HG03095 (cell line): ENCODE measurements around the gene MAD1L1.
"Not testable (repeated sequence)": the region's sequence is repeated elsewhere in the genome, so short reads cannot be mapped to it uniquely, and the experiment has no call there.

Experiments
- ATAC-seq: cut with Tn5 transposase; IDR thresholded peaks from one replicate; pipeline ENCODE4 v1.9.1; 2021; ENCODE audit warnings: moderate library complexity; ENCODE audit not compliant: unreplicated experiment

The MAD1L1 gene

GRCh38 chr7:2071133-2071832, 161.5 kb downstream of the MAD1L1 start:
- no peak for ATAC-seq

- ATAC-seq, result no peak
Measured at GRCh38 chr7:2070151-2070763, 162.5 kb downstream of the MAD1L1 start.

- no peak for ATAC-seq
Measured at GRCh38 chr7:2069472-2069860, 163.3 kb downstream of the MAD1L1 start.

- no peak for ATAC-seq
Measured at GRCh38 chr7:2068693-2069471, 163.9 kb downstream of the MAD1L1 start.

- no peak for ATAC-seq
Measured at GRCh38 chr7:2066251-2066919, 166.4 kb downstream of the MAD1L1 start.

GRCh38 chr7:2065528-2065927, 167.2 kb downstream of the MAD1L1 start:
- ATAC-seq, result no peak

GRCh38 chr7:2063563-2064260, 169.0 kb downstream of the MAD1L1 start:
- ATAC-seq, result no peak

- ATAC-seq, result no peak
Measured at GRCh38 chr7:2062648-2063047, 170.1 kb downstream of the MAD1L1 start.

- no peak for ATAC-seq
Measured at GRCh38 chr7:2060701-2061100, 172.0 kb downstream of the MAD1L1 start.

- no peak for ATAC-seq
Measured at GRCh38 chr7:2059964-2060700, 172.6 kb downstream of the MAD1L1 start.

- ATAC-seq, result not testable (repeated sequence)
Measured at GRCh38 chr7:2058246-2058645, 174.5 kb downstream of the MAD1L1 start.

- no peak for ATAC-seq
Measured at GRCh38 chr7:2055956-2056355, 176.8 kb downstream of the MAD1L1 start.

GRCh38 chr7:2054927-2055326, 177.8 kb downstream of the MAD1L1 start:
- no peak for ATAC-seq

GRCh38 chr7:2053395-2053794, 179.3 kb downstream of the MAD1L1 start:
- ATAC-seq, result no peak

GRCh38 chr7:2052657-2053048, 180.1 kb downstream of the MAD1L1 start:
- ATAC-seq, result no peak

- no peak for ATAC-seq
Measured at GRCh38 chr7:2051707-2052656, 180.8 kb downstream of the MAD1L1 start.

- no peak for ATAC-seq
Measured at GRCh38 chr7:2050511-2050866, 182.3 kb downstream of the MAD1L1 start.

- ATAC-seq, result no peak
Measured at GRCh38 chr7:2049782-2050510, 182.8 kb downstream of the MAD1L1 start.
